GM18505 (cell line): ENCODE results near the gene ARL6IP5.

ENCODE experiments used
- ATAC-seq: cut with Tn5 transposase; IDR thresholded peaks from one replicate; pipeline ENCODE4 v1.9.1; 2021; ENCODE audit not compliant: unreplicated experiment
- POLR2A ChIP-seq: IDR thresholded peaks from 4 replicates; pipeline ENCODE4 v1.6.1; 2011; ENCODE audit warnings: borderline replicate concordance; ENCODE audit not compliant: insufficient read depth, insufficient read length; ENCODE audit errors: extremely low read depth

ARL6IP5 gene

GRCh38 chr3:69094467-69095205, 9.9 kb downstream of the ARL6IP5 start:
- TF ChIP-seq POLR2A: no peak
- no peak for ATAC-seq

GRCh38 chr3:69095636-69096035, 10.9 kb downstream of the ARL6IP5 start:
- TF ChIP-seq POLR2A: no peak
- ATAC-seq: no peak

- TF ChIP-seq POLR2A: no peak
- ATAC-seq: no peak
These were observed 11.6 kb downstream of the ARL6IP5 start for GRCh38 chr3:69096299-69096698.

GRCh38 chr3:69097407-69098086, 12.8 kb downstream of the ARL6IP5 start:
- no peak for ATAC-seq
- TF ChIP-seq POLR2A: no peak

GRCh38 chr3:69099576-69099975, 14.8 kb downstream of the ARL6IP5 start:
- no peak for ATAC-seq
- TF ChIP-seq POLR2A: no peak

- no peak for ATAC-seq
- no peak for TF ChIP-seq POLR2A
These were observed 17.6 kb downstream of the ARL6IP5 start for GRCh38 chr3:69102384-69102783.

GRCh38 chr3:69103123-69103522, 18.4 kb downstream of the ARL6IP5 start:
- ATAC-seq: no peak
- no peak for TF ChIP-seq POLR2A

GRCh38 chr3:69104586-69104985, 19.8 kb downstream of the ARL6IP5 start:
- ATAC-seq: no peak
- TF ChIP-seq POLR2A: no peak

- no peak for TF ChIP-seq POLR2A
- no peak for ATAC-seq
These were observed 20.6 kb downstream of the ARL6IP5 start for GRCh38 chr3:69105320-69105719.

- ATAC-seq: no peak
- no peak for TF ChIP-seq POLR2A
These were observed 23.1 kb downstream of the ARL6IP5 start for GRCh38 chr3:69107841-69108240.

- no peak for ATAC-seq
- TF ChIP-seq POLR2A: no peak
These were observed 24.1 kb downstream of the ARL6IP5 start for GRCh38 chr3:69108811-69109210.

GRCh38 chr3:69110941-69111546, 26.3 kb downstream of the ARL6IP5 start:
- no peak for TF ChIP-seq POLR2A
- ATAC-seq: no peak

- TF ChIP-seq POLR2A: no peak
These were observed 28.8 kb downstream of the ARL6IP5 start for GRCh38 chr3:69113536-69113935.

GRCh38 chr3:69115731-69116130, 31.0 kb downstream of the ARL6IP5 start:
- no peak for TF ChIP-seq POLR2A
- ATAC-seq: no peak

More at GRCh38 chr3:69113536-69113935, 28.8 kb downstream of the ARL6IP5 start:
- no peak for ATAC-seq

- TF ChIP-seq POLR2A: no peak
- ATAC-seq: no peak
These were observed 31.4 kb downstream of the ARL6IP5 start for GRCh38 chr3:69116162-69116561.

GRCh38 chr3:69116897-69117296, 32.2 kb downstream of the ARL6IP5 start:
- TF ChIP-seq POLR2A: no peak
- ATAC-seq: no peak
